ENCODE results near the gene FLACC1.
"Not testable (repeated sequence)": the region's sequence is repeated elsewhere in the genome, so short reads cannot be mapped to it uniquely, and the experiment has no call there.

The FLACC1 gene

GRCh38 chr2:201320701-201321100 is 36.4 kb downstream of the FLACC1 start:
- H3K9me3 Mint-ChIP-seq = peaks cover 43% of the 10 kb centered on the region
- H3K4me3 Mint-ChIP-seq = no peak overlapping the region
- no peak overlapping the region for H3K27ac Mint-ChIP-seq
- no peaks in the 10 kb centered on the region for H3K27me3 Mint-ChIP-seq
- peaks cover 73% of the 10 kb centered on the region for H3K36me3 Mint-ChIP-seq
- no peaks in the 10 kb centered on the region for H3K4me1 Mint-ChIP-seq
- ATAC-seq = no peak

GRCh38 chr2:201320257-201320656 is 36.9 kb downstream of the FLACC1 start:
- Mint-ChIP-seq H3K27me3 (no peaks in the 10 kb centered on the region), H3K27ac (no peak overlapping the region), H3K9me3 (peaks cover 43% of the 10 kb centered on the region), H3K4me3 (no peak overlapping the region), H3K36me3 (peaks cover 71% of the 10 kb centered on the region), H3K4me1 (no peaks in the 10 kb centered on the region)
- no peak for ATAC-seq

GRCh38 chr2:201319511-201319910 is 37.6 kb downstream of the FLACC1 start:
- Mint-ChIP-seq H3K4me1 (no peaks in the 10 kb centered on the region), H3K36me3 (peaks cover 74% of the 10 kb centered on the region), H3K9me3 (peaks cover 46% of the 10 kb centered on the region), H3K27ac (no peak overlapping the region), H3K27me3 (no peaks in the 10 kb centered on the region), H3K4me3 (no peak overlapping the region)
- ATAC-seq = no peak

- H3K36me3 Mint-ChIP-seq = peaks cover 85% of the 10 kb centered on the region
- peaks cover 41% of the 10 kb centered on the region for H3K9me3 Mint-ChIP-seq
- ATAC-seq = no peak
- H3K4me3 Mint-ChIP-seq = no peak overlapping the region
- no peaks in the 10 kb centered on the region for H3K4me1 Mint-ChIP-seq
- H3K27me3 Mint-ChIP-seq = no peaks in the 10 kb centered on the region
- no peak overlapping the region for H3K27ac Mint-ChIP-seq
These were observed 43.8 kb downstream of the FLACC1 start for GRCh38 chr2:201313362-201313761.

- no peak overlapping the region for H3K4me3 Mint-ChIP-seq
- peaks cover 72% of the 10 kb centered on the region for H3K36me3 Mint-ChIP-seq
- no peaks in the 10 kb centered on the region for H3K27me3 Mint-ChIP-seq
- peaks cover 20% of the 10 kb centered on the region for H3K9me3 Mint-ChIP-seq
- no peak for ATAC-seq
- H3K27ac Mint-ChIP-seq = no peak overlapping the region
- H3K4me1 Mint-ChIP-seq = no peaks in the 10 kb centered on the region
These were observed 48.2 kb downstream of the FLACC1 start for GRCh38 chr2:201308914-201309313.

GRCh38 chr2:201307876-201308275 is 49.3 kb downstream of the FLACC1 start:
- H3K9me3 Mint-ChIP-seq = peaks cover 15% of the 10 kb centered on the region
- no peak for ATAC-seq
- H3K36me3 Mint-ChIP-seq = peaks cover 72% of the 10 kb centered on the region
- no peak overlapping the region for H3K27ac Mint-ChIP-seq
- no peaks in the 10 kb centered on the region for H3K27me3 Mint-ChIP-seq
- H3K4me1 Mint-ChIP-seq = no peaks in the 10 kb centered on the region
- H3K4me3 Mint-ChIP-seq = no peak overlapping the region

GRCh38 chr2:201299929-201300328 is 57.2 kb downstream of the FLACC1 start:
- not testable (repeated sequence) for H3K4me3 Mint-ChIP-seq, H3K27me3 Mint-ChIP-seq, H3K4me1 Mint-ChIP-seq, ATAC-seq, H3K27ac Mint-ChIP-seq
- H3K9me3 Mint-ChIP-seq = peaks cover 34% of the 10 kb centered on the region
- H3K36me3 Mint-ChIP-seq = peaks cover 72% of the 10 kb centered on the region

GRCh38 chr2:201298462-201299052 is 58.6 kb downstream of the FLACC1 start:
- peaks cover 32% of the 10 kb centered on the region for H3K9me3 Mint-ChIP-seq
- H3K4me1 Mint-ChIP-seq = no peaks in the 10 kb centered on the region
- ATAC-seq = no peak
- no peak overlapping the region for H3K27ac Mint-ChIP-seq
- peaks cover 71% of the 10 kb centered on the region for H3K36me3 Mint-ChIP-seq
- H3K4me3 Mint-ChIP-seq = no peak overlapping the region
- no peaks in the 10 kb centered on the region for H3K27me3 Mint-ChIP-seq

GRCh38 chr2:201290457-201291148 is 66.5 kb downstream of the FLACC1 start:
- ATAC-seq, H3K27ac Mint-ChIP-seq: not testable (repeated sequence)
- peaks cover 76% of the 10 kb centered on the region for H3K36me3 Mint-ChIP-seq

GRCh38 chr2:201285499-201285898 is 71.6 kb downstream of the FLACC1 start:
- ATAC-seq = no peak
- Mint-ChIP-seq H3K9me3 (peaks cover 4% of the 10 kb centered on the region), H3K27me3 (no peaks in the 10 kb centered on the region), H3K36me3 (peaks cover 60% of the 10 kb centered on the region), H3K4me1 (peaks cover 3% of the 10 kb centered on the region), H3K27ac (no peak overlapping the region), H3K4me3 (no peak overlapping the region)

More at GRCh38 chr2:201290457-201291148, 66.5 kb downstream of the FLACC1 start:
- H3K9me3 Mint-ChIP-seq = peaks cover 15% of the 10 kb centered on the region
- not testable (repeated sequence) for H3K27me3 Mint-ChIP-seq, H3K4me1 Mint-ChIP-seq, H3K4me3 Mint-ChIP-seq

GRCh38 chr2:201280191-201281040 is 76.7 kb downstream of the FLACC1 start:
- ATAC-seq = no peak
- Mint-ChIP-seq H3K4me1 (peaks cover 25% of the 10 kb centered on the region), H3K27me3 (no peaks in the 10 kb centered on the region), H3K27ac (peak overlapping the region; percentile 42), H3K36me3 (peaks cover 52% of the 10 kb centered on the region), H3K9me3 (no peaks in the 10 kb centered on the region), H3K4me3 (no peak overlapping the region)

- H3K36me3 Mint-ChIP-seq = peaks cover 59% of the 10 kb centered on the region
- H3K27ac Mint-ChIP-seq = peak overlapping the region; percentile 42
- no peaks in the 10 kb centered on the region for H3K9me3 Mint-ChIP-seq
- no peaks in the 10 kb centered on the region for H3K27me3 Mint-ChIP-seq
- H3K4me3 Mint-ChIP-seq = no peak overlapping the region
- peaks cover 25% of the 10 kb centered on the region for H3K4me1 Mint-ChIP-seq
- no peak for ATAC-seq
These were observed 78.1 kb downstream of the FLACC1 start for GRCh38 chr2:201279079-201279478.

- ATAC-seq = no peak
- Mint-ChIP-seq H3K27me3 (no peaks in the 10 kb centered on the region), H3K4me1 (peaks cover 32% of the 10 kb centered on the region), H3K27ac (no peak overlapping the region), H3K4me3 (no peak overlapping the region), H3K36me3 (peaks cover 77% of the 10 kb centered on the region), H3K9me3 (no peaks in the 10 kb centered on the region)
These were observed 80.6 kb downstream of the FLACC1 start for GRCh38 chr2:201276511-201276910.

GRCh38 chr2:201275990-201276389 is 81.2 kb downstream of the FLACC1 start:
- H3K4me1 Mint-ChIP-seq = peaks cover 35% of the 10 kb centered on the region
- no peak for ATAC-seq
- H3K4me3 Mint-ChIP-seq = no peak overlapping the region

GRCh38 chr2:201275069-201275468 is 82.1 kb downstream of the FLACC1 start:
- ATAC-seq = no peak
- H3K36me3 Mint-ChIP-seq = peaks cover 75% of the 10 kb centered on the region
- peaks cover 34% of the 10 kb centered on the region for H3K4me1 Mint-ChIP-seq

More at GRCh38 chr2:201275990-201276389, 81.2 kb downstream of the FLACC1 start:
- H3K27ac Mint-ChIP-seq = no peak overlapping the region
- peaks cover 78% of the 10 kb centered on the region for H3K36me3 Mint-ChIP-seq
- H3K9me3 Mint-ChIP-seq = no peaks in the 10 kb centered on the region
- H3K27me3 Mint-ChIP-seq = no peaks in the 10 kb centered on the region

More at GRCh38 chr2:201275069-201275468, 82.1 kb downstream of the FLACC1 start:
- Mint-ChIP-seq H3K27ac (no peak overlapping the region), H3K9me3 (no peaks in the 10 kb centered on the region), H3K27me3 (no peaks in the 10 kb centered on the region), H3K4me3 (no peak overlapping the region)
